HCT116 (cell line): ENCODE measurements around the gene NR1D2. TPM values are rescaled to one million over a fixed set of nuclear protein-coding genes. Genes with fewer than 3 reads are reported as not detected.

Experiments used
- ATAC-seq: fragments of 200-7000 bp; cut with Tn5 transposase; 2 replicates; pipeline ENCODE4 v1.9.1; 2020; ENCODE audit warnings: mild to moderate bottlenecking, moderate library complexity
- BruUV-seq: library from RNA; stranded (reverse); fragments of 400-500 nt; replicated peaks from 2 replicates; lab custom pipeline; 2021; lab: Mats Ljungman, UMichigan
- CTCF ChIA-PET: fragments of 300-600 bp; sonication (Branson Sonifier 250); formaldehyde crosslinking; loops from one replicate; lab custom pipeline; 2021; ENCODE audit warnings: antibody characterized with exemption; lab: Charles Lee
- POLR2A ChIA-PET: fragments of 300-600, 350-600 bp; sonication (Branson Sonifier 250); formaldehyde crosslinking; loops from one replicate; lab custom pipeline; 2021; ENCODE audit warnings: antibody characterized with exemption; lab: Charles Lee
- RAD21 ChIA-PET, 2 experiments: fragments of 300-600 bp; sonication (Branson Sonifier 250); formaldehyde crosslinking; loops; one replicate each; lab custom pipeline; 2023; ENCODE audit warnings: low total read pairs in 2 of 2; ENCODE audit not compliant: uncharacterized antibody in 2 of 2, unreplicated experiment in 2 of 2, low non-redundant PET in 1 of 2; lab: Charles Lee
- DNase-seq: peaks from one replicate; pipeline ENCODE4 v3.0.0-alpha.2; 2010; ENCODE audit warnings: low read depth, low spot score
- H2AFZ ChIP-seq: fragments of 200-600 bp; shearing (Covaris generic), sonication (generic); 2 replicates; pipeline ENCODE4 v1.6.1; 2017; ENCODE audit warnings: low read depth, mixed run types, mixed read lengths, antibody characterized with exemption, low read length; ENCODE audit not compliant: poor library complexity, severe bottlenecking
- H3K27ac ChIP-seq: 2 replicates; pipeline ENCODE4 v1.5.1; 2012; ENCODE audit warnings: low read depth, low read length
- H3K27me3 ChIP-seq: fragments of 200-600 bp; sonication (generic); 2 replicates; pipeline ENCODE4 v1.6.1; 2016; ENCODE audit warnings: mixed run types, low read length, mixed read lengths; ENCODE audit not compliant: insufficient read depth
- H3K36me3 ChIP-seq, 2 experiments: fragments of 200-500 bp in 1 of 2; fragments of 200-600 bp in 1 of 2; sonication (Bioruptor generic) in 1 of 2; sonication (generic) in 1 of 2; 2 replicates each; pipeline versions ENCODE4 v1.5.1 to v1.6.1; 2014 to 2016; ENCODE audit warnings: low read length in 2 of 2, inconsistent platforms in 1 of 2, mixed read lengths in 1 of 2, mixed run types in 1 of 2; ENCODE audit not compliant: insufficient read depth in 2 of 2, control insufficient read depth in 1 of 2
- H3K4me1 ChIP-seq, 2 experiments: fragments of 200-600 bp in 1 of 2; sonication (generic) in 1 of 2; 2 replicates each; pipeline versions ENCODE4 v1.5.1 to v1.6.1; 2012 to 2017; ENCODE audit warnings: low read length in 2 of 2, inconsistent platforms in 1 of 2, mild to moderate bottlenecking in 1 of 2, mixed read lengths in 1 of 2, mixed run types in 1 of 2, moderate library complexity in 1 of 2; ENCODE audit not compliant: insufficient read depth in 2 of 2, control insufficient read depth in 1 of 2
- H3K4me2 ChIP-seq: fragments of 200-600 bp; sonication (generic); 2 replicates; pipeline ENCODE4 v1.6.1; 2017; ENCODE audit warnings: mixed run types, low read length, mixed read lengths
- H3K4me3 ChIP-seq, 2 experiments: fragments of 200-600 bp in 1 of 2; sonication (generic) in 1 of 2; replicated peaks in 1 of 2; 2 replicates each; pipeline ENCODE4 v1.5.1; 2011 to 2016; ENCODE audit warnings: low read length in 2 of 2, control low read depth in 1 of 2, low read depth in 1 of 2, mild to moderate bottlenecking in 1 of 2, mixed read lengths in 1 of 2, mixed run types in 1 of 2
- H3K79me2 ChIP-seq: fragments of 200-600 bp; sonication (generic); 2 replicates; pipeline ENCODE4 v1.6.1; 2017; ENCODE audit warnings: mild to moderate bottlenecking, mixed run types, low read length, moderate library complexity, mixed read lengths; ENCODE audit not compliant: insufficient read depth
- H3K9ac ChIP-seq: fragments of 200-600 bp; sonication (generic); 2 replicates; pipeline ENCODE4 v1.6.1; 2016; ENCODE audit warnings: low read length, mixed read lengths
- H3K9me2 ChIP-seq: fragments of 200-600 bp; sonication (generic), shearing (Covaris generic); 2 replicates; pipeline ENCODE4 v1.6.1; 2017; ENCODE audit warnings: mixed run types, mild to moderate bottlenecking, moderate library complexity; ENCODE audit not compliant: insufficient read depth
- H3K9me3 ChIP-seq, 2 experiments: fragments of 200-500 bp in 1 of 2; fragments of 200-600 bp in 1 of 2; sonication (Bioruptor generic) in 1 of 2; sonication (generic) in 1 of 2; 2 replicates each; pipeline ENCODE4 v1.6.1; 2014 to 2017; ENCODE audit warnings: low read length in 2 of 2, mixed read lengths in 2 of 2, inconsistent platforms in 1 of 2, low read depth in 1 of 2, mild to moderate bottlenecking in 1 of 2, mixed run types in 1 of 2, moderate library complexity in 1 of 2; ENCODE audit not compliant: control insufficient read depth in 1 of 2, insufficient read depth in 1 of 2
- H4K20me1 ChIP-seq: fragments of 200-600 bp; sonication (generic), shearing (Covaris generic); 2 replicates; pipeline ENCODE4 v1.6.1; 2017; ENCODE audit warnings: mixed run types, mild to moderate bottlenecking, moderate library complexity; ENCODE audit not compliant: insufficient read depth
- ATF3 ChIP-seq: IDR thresholded peaks from 2 replicates; pipeline ENCODE4 v1.6.1; 2012
- EZH2phosphoT487 ChIP-seq: fragments of 200-600 bp; IDR thresholded peaks from 2 replicates; pipeline ENCODE4 v1.6.1; 2018; ENCODE audit warnings: antibody characterized with exemption, borderline replicate concordance
- FOSL1 ChIP-seq: IDR thresholded peaks from 2 replicates; pipeline ENCODE4 v1.6.1; 2012; ENCODE audit warnings: low read depth
- REST ChIP-seq: IDR thresholded peaks from 2 replicates; pipeline ENCODE4 v1.6.1; 2012; ENCODE audit warnings: low read depth
- intact Hi-C: fragments of 100-400 bp; cut with micrococcal nuclease; formaldehyde crosslinking; loops from 2 replicates; pipeline ENCODE4 v1.10.0; 2022
- total RNA-seq: library from RNA; stranded (reverse); gene quantifications from one replicate; pipeline ENCODE4 v1.2.1, GENCODE V29; 2021; ENCODE audit not compliant: unreplicated experiment

NR1D2 gene
- total RNA-seq, 1 experiment from 2014 or later = 60.9 TPM

- peaks cover 4% of the 10 kb centered on the region; the same call in 1 of the 2 replicates for H4K20me1 ChIP-seq
- peaks cover 30% of the 10 kb centered on the region in 2 experiments; a peak in 3 of 4 replicates for H3K36me3 ChIP-seq
- H3K4me3 ChIP-seq = no peak overlapping the region
- peaks cover 12 to 27% of the 10 kb centered on the region in 2 experiments for H3K4me1 ChIP-seq
- no peaks in the 10 kb centered on the region for H3K27me3 ChIP-seq
- H2AFZ ChIP-seq = no peak overlapping the region
- H3K4me2 ChIP-seq = no peak overlapping the region
- no TSS peak for BruUV-seq
- intact Hi-C loops = no loop called here
- DNase-seq = no peak
- H3K9ac ChIP-seq = no peak overlapping the region
- no peak for ATAC-seq
- peaks cover 57% of the 10 kb centered on the region for H3K79me2 ChIP-seq
- ChIA-PET CTCF (no interaction called here), POLR2A (interaction anchor here (0.6 to 0.7 kb wide), 2 partner anchors 9 to 269 kb away, joined by 3 read pairs; no protein-coding TSS in a partner anchor), RAD21 (no interaction called here)
- no peaks in the 10 kb centered on the region for H3K9me3 ChIP-seq
- TF ChIP-seq FOSL1 (no peak), EZH2phosphoT487 (no peak), REST (no peak), ATF3 (no peak)
- H3K27ac ChIP-seq = peak overlapping the region; percentile 64; the same call in 1 of the 2 replicates
- no peaks in the 10 kb centered on the region for H3K9me2 ChIP-seq
Observed at GRCh38 chr3:23964537-23965235, 19.6 kb downstream of the NR1D2 start.
